Mesodermal cell (in vitro differentiated cells): ENCODE results near the gene SAP30BP.

Experiments used
- H3K27ac ChIP-seq: 2 replicates; pipeline ENCODE4 v1.7.0; 2013; ENCODE audit warnings: mild to moderate bottlenecking, low read depth, low read length, moderate library complexity; ENCODE audit not compliant: severe bottlenecking
- H3K36me3 ChIP-seq: 2 replicates; pipeline ENCODE4 v1.7.1; 2013; ENCODE audit warnings: mild to moderate bottlenecking, low read length, moderate library complexity; ENCODE audit not compliant: control insufficient read depth, insufficient read depth
- H3K4me1 ChIP-seq: one replicate; pipeline ENCODE4 v1.7.1; 2013; ENCODE audit warnings: mild to moderate bottlenecking, low read length; ENCODE audit not compliant: insufficient read depth, control insufficient read depth, poor library complexity, severe bottlenecking
- H3K4me3 ChIP-seq: 2 replicates; pipeline ENCODE4 v1.7.0; 2013; ENCODE audit warnings: low read length, control low read depth, mild to moderate bottlenecking; ENCODE audit not compliant: insufficient read depth, poor library complexity, severe bottlenecking; ENCODE audit errors: extremely low read depth
- H3K9me3 ChIP-seq: 2 replicates; pipeline ENCODE4 v1.7.1; 2013; ENCODE audit warnings: mild to moderate bottlenecking, low read length, moderate library complexity; ENCODE audit not compliant: control insufficient read depth
- WGBS, 2 experiments: methylation state at CpG; one replicate each; pipeline ENCODE4 v1.1.5; 2013; ENCODE audit warnings: missing lambda C conversion rate in 2 of 2; ENCODE audit not compliant: insufficient coverage in 2 of 2; 5-methylcytosine and 5-hydroxymethylcytosine counted together

SAP30BP gene

DNA sequence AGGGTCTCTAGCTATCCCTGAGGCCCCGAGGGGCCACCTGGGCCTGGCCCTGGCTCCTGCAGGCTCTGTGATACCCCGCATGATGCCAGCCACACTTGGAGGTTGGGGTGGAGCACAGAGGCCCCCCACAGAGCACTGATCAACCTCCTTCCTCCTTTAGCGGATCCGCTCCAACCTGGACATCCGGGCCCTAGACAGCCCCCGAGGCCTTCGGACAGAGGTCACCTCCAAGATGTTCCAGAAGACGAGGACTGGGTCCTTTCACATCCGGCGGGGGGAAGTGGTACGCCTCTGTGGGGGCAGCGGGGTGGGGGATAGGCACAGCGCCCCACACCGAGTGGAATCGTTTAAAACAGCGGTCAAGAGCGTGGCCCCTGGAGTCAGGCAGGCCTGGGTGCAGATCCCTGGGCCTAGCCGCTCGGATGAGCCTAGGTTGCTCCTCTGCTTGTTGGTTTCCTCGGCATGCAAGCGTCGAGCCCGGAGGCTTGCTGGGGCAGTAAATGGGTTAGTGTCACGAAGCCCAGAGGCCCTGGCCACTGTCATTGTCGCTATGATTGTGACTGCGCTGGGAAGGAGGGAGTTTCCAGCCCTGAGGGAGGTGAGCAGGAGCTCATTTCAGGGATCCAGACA is 64.1 kb downstream of the SAP30BP start:
- H3K9me3 ChIP-seq: no peaks in the 10 kb centered on the region
- H3K4me1 ChIP-seq: no peaks in the 10 kb centered on the region
- no peaks in the 10 kb centered on the region for H3K36me3 ChIP-seq
- 90 to 97% methylated on average over 22 to 23 of the region's 26 CpGs for WGBS, 2 experiments
- no peak overlapping the region for H3K27ac ChIP-seq
- H3K4me3 ChIP-seq: no peak overlapping the region

GRCh38 chr17:75731716-75732498 is 64.8 kb downstream of the SAP30BP start:
- Histone ChIP-seq H3K27ac (no peak overlapping the region), H3K36me3 (no peaks in the 10 kb centered on the region)
- 92 to 96% methylated on average over 24 to 31 of the region's 31 CpGs for WGBS, 2 experiments

GRCh38 chr17:75733471-75733870 is 66.3 kb downstream of the SAP30BP start:
- 93% methylated on average over 17 to 18 of the region's 18 CpGs for WGBS, 2 experiments
- Histone ChIP-seq H3K4me1 (no peaks in the 10 kb centered on the region), H3K9me3 (no peaks in the 10 kb centered on the region), H3K36me3 (no peaks in the 10 kb centered on the region), H3K4me3 (no peak overlapping the region), H3K27ac (no peak overlapping the region)

More at GRCh38 chr17:75731716-75732498, 64.8 kb downstream of the SAP30BP start:
- no peaks in the 10 kb centered on the region for H3K9me3 ChIP-seq
- no peak overlapping the region for H3K4me3 ChIP-seq
- no peaks in the 10 kb centered on the region for H3K4me1 ChIP-seq

DNA sequence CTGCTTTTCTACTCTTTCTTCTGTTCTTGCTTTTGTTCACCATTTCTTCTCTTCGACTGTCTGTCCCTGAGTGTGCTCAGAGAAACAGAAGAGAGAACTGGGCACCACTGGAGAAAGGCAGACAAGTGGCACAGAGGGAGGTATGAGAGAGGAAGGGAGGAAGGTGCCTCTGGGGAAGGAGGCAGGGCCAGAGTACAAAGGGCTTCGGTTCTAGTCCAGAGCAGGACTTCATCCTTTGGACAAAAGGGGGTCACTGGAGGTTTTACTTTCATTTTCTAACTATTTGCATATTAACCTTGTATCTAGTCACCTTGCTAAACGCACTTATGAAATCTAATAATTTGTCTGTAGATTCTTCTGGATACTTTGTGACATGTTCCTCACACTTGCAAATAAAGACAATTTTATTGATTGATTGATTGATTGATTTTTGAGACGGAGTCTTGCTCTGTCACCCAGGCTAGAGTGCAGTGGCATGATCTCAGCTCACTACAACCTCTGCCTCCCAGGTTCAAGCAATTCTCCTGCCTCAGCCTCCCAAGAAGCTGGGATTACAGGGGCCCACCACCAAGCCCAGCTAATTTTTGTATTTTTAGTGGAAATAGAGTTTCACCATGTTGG is 67.6 kb downstream of the SAP30BP start:
- no peaks in the 10 kb centered on the region for H3K36me3 ChIP-seq
- H3K27ac ChIP-seq: no peak overlapping the region
- 83 to 86% methylated on average over 1 to 2 of the region's 4 CpGs for WGBS, 2 experiments
- H3K9me3 ChIP-seq: no peaks in the 10 kb centered on the region
- no peaks in the 10 kb centered on the region for H3K4me1 ChIP-seq
- H3K4me3 ChIP-seq: no peak overlapping the region

DNA sequence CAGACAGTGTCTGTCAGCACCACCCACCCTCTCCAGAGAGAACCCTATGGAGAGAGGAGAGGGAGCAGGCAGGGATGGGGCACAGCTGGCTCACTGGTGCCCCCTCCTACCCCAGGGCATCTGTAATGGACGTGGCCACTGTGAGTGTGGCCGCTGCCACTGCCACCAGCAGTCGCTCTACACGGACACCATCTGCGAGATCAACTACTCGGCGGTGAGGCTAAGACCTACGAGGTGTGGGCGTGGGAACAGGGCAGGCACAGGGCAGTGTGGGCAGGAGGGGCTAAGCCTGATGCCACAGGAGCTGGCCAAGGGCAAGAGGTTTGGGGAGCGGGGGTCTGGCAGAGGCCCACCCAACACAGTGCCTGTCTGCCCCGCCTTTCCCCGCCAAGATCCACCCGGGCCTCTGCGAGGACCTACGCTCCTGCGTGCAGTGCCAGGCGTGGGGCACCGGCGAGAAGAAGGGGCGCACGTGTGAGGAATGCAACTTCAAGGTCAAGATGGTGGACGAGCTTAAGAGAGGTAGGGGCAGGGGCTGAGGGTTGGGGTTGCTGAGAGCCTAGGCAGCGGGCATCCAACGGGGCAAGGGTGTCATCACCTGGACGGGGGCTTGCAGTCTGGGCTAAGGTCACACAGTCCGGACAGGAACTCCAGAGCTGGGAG is 69.2 kb downstream of the SAP30BP start:
- no peaks in the 10 kb centered on the region for H3K9me3 ChIP-seq
- H3K4me3 ChIP-seq: no peak overlapping the region
- no peaks in the 10 kb centered on the region for H3K4me1 ChIP-seq
- WGBS, 2 experiments: 92 to 94% methylated on average over 24 of the region's 26 CpGs
- no peaks in the 10 kb centered on the region for H3K36me3 ChIP-seq
- no peak overlapping the region for H3K27ac ChIP-seq

- WGBS, 2 experiments: 80 to 88% methylated on average over 13 to 18 of the region's 20 CpGs
- Histone ChIP-seq H3K36me3 (no peaks in the 10 kb centered on the region), H3K27ac (no peak overlapping the region), H3K4me3 (no peak overlapping the region), H3K9me3 (no peaks in the 10 kb centered on the region), H3K4me1 (no peaks in the 10 kb centered on the region)
These were observed 70.2 kb downstream of the SAP30BP start for GRCh38 chr17:75737133-75737962.

DNA sequence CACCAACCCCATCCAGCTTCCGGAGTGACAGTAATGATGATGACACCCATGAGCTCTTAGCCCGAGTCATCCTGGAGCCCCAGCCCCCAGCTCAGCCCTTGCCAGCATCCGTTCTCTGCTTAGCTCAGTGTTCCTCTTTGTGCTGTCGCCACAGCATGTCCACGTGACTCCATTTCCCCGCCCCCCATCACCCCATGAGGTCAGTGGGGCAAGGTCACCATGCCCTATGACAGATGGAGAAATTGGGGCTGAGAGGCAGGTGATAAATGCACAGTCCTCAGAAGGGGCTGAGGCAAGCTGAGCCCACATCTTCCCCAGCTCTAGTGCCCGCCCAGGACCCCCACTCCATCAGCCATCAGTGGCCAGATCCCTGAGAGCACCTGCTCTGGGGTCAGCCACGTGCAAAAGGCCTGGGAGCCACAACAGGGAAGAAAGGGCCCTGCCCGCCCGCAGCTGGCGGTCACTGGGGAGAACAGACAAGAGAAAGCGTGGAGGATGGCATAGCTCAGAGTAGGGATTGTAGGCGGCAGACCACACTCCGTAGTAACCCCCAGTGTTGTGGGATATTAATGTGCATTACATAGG is 71.2 kb downstream of the SAP30BP start:
- no peaks in the 10 kb centered on the region for H3K36me3 ChIP-seq
- H3K27ac ChIP-seq: no peak overlapping the region
- no peak overlapping the region for H3K4me3 ChIP-seq
- 82 to 83% methylated on average over 8 to 14 of the region's 14 CpGs for WGBS, 2 experiments
- no peaks in the 10 kb centered on the region for H3K4me1 ChIP-seq
- no peaks in the 10 kb centered on the region for H3K9me3 ChIP-seq

GRCh38 chr17:75739174-75739573 is 72.0 kb downstream of the SAP30BP start:
- H3K27ac ChIP-seq: no peak overlapping the region
- no peaks in the 10 kb centered on the region for H3K4me1 ChIP-seq
- no peak overlapping the region for H3K4me3 ChIP-seq
- 97 to 100% methylated on average over 6 to 7 of the region's 7 CpGs for WGBS, 2 experiments
- no peaks in the 10 kb centered on the region for H3K9me3 ChIP-seq
- H3K36me3 ChIP-seq: no peaks in the 10 kb centered on the region

- Histone ChIP-seq H3K36me3 (no peaks in the 10 kb centered on the region), H3K27ac (no peak overlapping the region), H3K9me3 (no peaks in the 10 kb centered on the region), H3K4me3 (no peak overlapping the region), H3K4me1 (no peaks in the 10 kb centered on the region)
- WGBS, 2 experiments: 92 to 93% methylated on average over 13 to 14 of the region's 14 CpGs
These were observed 72.7 kb downstream of the SAP30BP start for GRCh38 chr17:75739801-75740200.

DNA sequence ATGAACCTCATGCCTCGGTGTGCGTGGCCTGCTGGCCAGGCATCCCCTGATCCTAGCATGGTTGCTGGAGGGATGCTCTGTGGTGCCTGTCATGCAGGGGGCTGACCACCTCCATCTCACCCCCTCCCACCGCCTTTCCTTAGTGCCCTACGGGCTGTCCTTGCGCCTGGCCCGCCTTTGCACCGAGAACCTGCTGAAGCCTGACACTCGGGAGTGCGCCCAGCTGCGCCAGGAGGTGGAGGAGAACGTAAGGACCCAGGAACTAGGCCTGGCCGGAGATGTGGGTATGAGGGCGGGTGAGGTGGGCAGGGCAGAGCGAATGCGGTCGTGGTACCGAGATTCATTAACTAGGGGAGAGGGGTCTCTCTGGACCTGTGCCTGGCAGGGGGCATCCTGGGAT is 73.1 kb downstream of the SAP30BP start:
- no peaks in the 10 kb centered on the region for H3K36me3 ChIP-seq
- H3K9me3 ChIP-seq: no peaks in the 10 kb centered on the region
- WGBS, 2 experiments: 93 to 95% methylated on average over 15 to 16 of the region's 17 CpGs
- no peak overlapping the region for H3K27ac ChIP-seq
- no peak overlapping the region for H3K4me3 ChIP-seq
- no peaks in the 10 kb centered on the region for H3K4me1 ChIP-seq
